Muscle layer of colon (tissue), 2 donors: ENCODE results near the gene THADA.
"Not testable (repeated sequence)": the region's sequence is repeated elsewhere in the genome, so short reads cannot be mapped to it uniquely, and the experiment has no call there.

Source experiments
- H3K27ac ChIP-seq: one replicate; pipeline ENCODE4 v1.7.0; 2013; ENCODE audit warnings: low read depth, mild to moderate bottlenecking, low read length, moderate library complexity
- H3K27me3 ChIP-seq, 2 donors: one replicate each; pipeline ENCODE4 v1.7.0; 2013; ENCODE audit warnings: low read length in 2 of 2, mild to moderate bottlenecking in 2 of 2; ENCODE audit not compliant: insufficient read depth in 2 of 2, control insufficient read depth in 1 of 2
- H3K36me3 ChIP-seq: one replicate; pipeline ENCODE4 v1.7.0; 2013; ENCODE audit warnings: mild to moderate bottlenecking, low read length; ENCODE audit not compliant: insufficient read depth
- H3K4me1 ChIP-seq: one replicate; pipeline ENCODE4 v1.7.0; 2013; ENCODE audit warnings: mild to moderate bottlenecking, low read length; ENCODE audit not compliant: insufficient read depth
- H3K4me3 ChIP-seq, 2 donors: one replicate each; pipeline ENCODE4 v1.7.0; 2013; ENCODE audit warnings: low read length in 2 of 2, low read depth in 1 of 2, mild to moderate bottlenecking in 1 of 2, moderate library complexity in 1 of 2
- H3K9ac ChIP-seq: one replicate; pipeline ENCODE4 v1.7.0; 2013; ENCODE audit warnings: low read length
- H3K9me3 ChIP-seq: one replicate; pipeline ENCODE4 v1.7.0; 2013; ENCODE audit warnings: mild to moderate bottlenecking, low read length
- donor health status: abdominal sarcoma.
- donor health status: Adenocarcinoma of cecum.

The THADA gene

GRCh38 chr2:43194121-43194869 lies 401.5 kb downstream of the THADA start:
- Histone ChIP-seq H3K36me3 (no peaks in the 10 kb centered on the region), H3K27ac (no peak overlapping the region), H3K4me3 (no peak overlapping the region), H3K27me3 (no peaks in the 10 kb centered on the region), H3K9me3 (no peaks in the 10 kb centered on the region), H3K9ac (no peak overlapping the region), H3K4me1 (no peaks in the 10 kb centered on the region)

GRCh38 chr2:43193652-43194120 lies 402.2 kb downstream of the THADA start:
- H3K36me3 ChIP-seq: no peaks in the 10 kb centered on the region
- no peak overlapping the region for H3K4me3 ChIP-seq
- H3K27me3 ChIP-seq: no peaks in the 10 kb centered on the region
- no peak overlapping the region for H3K9ac ChIP-seq
- H3K27ac ChIP-seq: no peak overlapping the region
- H3K4me1 ChIP-seq: no peaks in the 10 kb centered on the region
- no peaks in the 10 kb centered on the region for H3K9me3 ChIP-seq

- no peak overlapping the region for H3K4me3 ChIP-seq
- H3K9me3 ChIP-seq: no peaks in the 10 kb centered on the region
- no peaks in the 10 kb centered on the region for H3K4me1 ChIP-seq
- H3K9ac ChIP-seq: no peak overlapping the region
- no peak overlapping the region for H3K27ac ChIP-seq
- no peaks in the 10 kb centered on the region for H3K36me3 ChIP-seq
- no peaks in the 10 kb centered on the region for H3K27me3 ChIP-seq
Measured at GRCh38 chr2:43192744-43193651, 402.8 kb downstream of the THADA start.

GRCh38 chr2:43191947-43192516 lies 403.8 kb downstream of the THADA start:
- H3K9ac ChIP-seq: no peak overlapping the region
- H3K4me3 ChIP-seq: no peak overlapping the region
- no peaks in the 10 kb centered on the region for H3K36me3 ChIP-seq
- peaks cover 3% of the 10 kb centered on the region for H3K4me1 ChIP-seq
- H3K27ac ChIP-seq: no peak overlapping the region
- H3K27me3 ChIP-seq: no peaks in the 10 kb centered on the region
- H3K9me3 ChIP-seq: no peaks in the 10 kb centered on the region

- Histone ChIP-seq H3K4me3 (no peak overlapping the region), H3K9ac (no peak overlapping the region), H3K27ac (no peak overlapping the region), H3K36me3 (no peaks in the 10 kb centered on the region), H3K27me3 (no peaks in the 10 kb centered on the region), H3K4me1 (peaks cover 9% of the 10 kb centered on the region), H3K9me3 (no peaks in the 10 kb centered on the region)
Measured at GRCh38 chr2:43190311-43191052, 405.4 kb downstream of the THADA start.

GRCh38 chr2:43189861-43190260 lies 406.0 kb downstream of the THADA start:
- not testable (repeated sequence) for H3K4me3 ChIP-seq, H3K9ac ChIP-seq, H3K4me1 ChIP-seq, H3K27ac ChIP-seq, H3K36me3 ChIP-seq, H3K27me3 ChIP-seq, H3K9me3 ChIP-seq

GRCh38 chr2:43188561-43189386 lies 407.1 kb downstream of the THADA start:
- Histone ChIP-seq H3K4me1 (peaks cover 9% of the 10 kb centered on the region), H3K9ac (no peak overlapping the region)

GRCh38 chr2:43186679-43187374 lies 409.0 kb downstream of the THADA start:
- Histone ChIP-seq H3K36me3 (no peaks in the 10 kb centered on the region), H3K9ac (no peak overlapping the region), H3K9me3 (no peaks in the 10 kb centered on the region), H3K4me1 (peaks cover 9% of the 10 kb centered on the region), H3K27me3 (no peaks in the 10 kb centered on the region), H3K4me3 (no peak overlapping the region), H3K27ac (no peak overlapping the region)

More at GRCh38 chr2:43188561-43189386, 407.1 kb downstream of the THADA start:
- no peak overlapping the region for H3K4me3 ChIP-seq
- no peaks in the 10 kb centered on the region for H3K9me3 ChIP-seq
- no peaks in the 10 kb centered on the region for H3K27me3 ChIP-seq
- H3K27ac ChIP-seq: no peak overlapping the region
- no peaks in the 10 kb centered on the region for H3K36me3 ChIP-seq

- peaks cover 9% of the 10 kb centered on the region for H3K4me1 ChIP-seq
- no peaks in the 10 kb centered on the region for H3K9me3 ChIP-seq
- H3K27ac ChIP-seq: no peak overlapping the region
- H3K4me3 ChIP-seq: no peak overlapping the region
- H3K9ac ChIP-seq: no peak overlapping the region
- H3K36me3 ChIP-seq: no peaks in the 10 kb centered on the region
- H3K27me3 ChIP-seq: no peaks in the 10 kb centered on the region
Measured at GRCh38 chr2:43186321-43186678, 409.5 kb downstream of the THADA start.

GRCh38 chr2:43185146-43185545 lies 410.7 kb downstream of the THADA start:
- H3K4me1 ChIP-seq: peaks cover 9% of the 10 kb centered on the region
- H3K27ac ChIP-seq: no peak overlapping the region
- no peak overlapping the region for H3K4me3 ChIP-seq
- no peaks in the 10 kb centered on the region for H3K36me3 ChIP-seq
- no peaks in the 10 kb centered on the region for H3K9me3 ChIP-seq
- H3K27me3 ChIP-seq: no peaks in the 10 kb centered on the region
- no peak overlapping the region for H3K9ac ChIP-seq
